ENCODE data around the gene ACAD10.

- TF ChIP-seq CTCF (IDR thresholded peaks at IDR 0.05 in 2 of 3, conservative IDR thresholded peaks at IDR 0.05 in 1 of 3; ENCODE audit: borderline replicate concordance in 1 of 3, insufficient read depth in 1 of 3, low read depth in 2 of 3, low read length in 2 of 3), result peak; percentile 55 to 72 (median 61); a peak in 5 of 6 replicates
- no peak for TF ChIP-seq REST (IDR thresholded peaks at IDR 0.05; ENCODE audit: low read depth)
- no peak for TF ChIP-seq POLR2AphosphoS5 (IDR thresholded peaks at IDR 0.05; ENCODE audit: low read depth, low read length)
- no peak for TF ChIP-seq MAX (IDR thresholded peaks at IDR 0.05)
- no peak for TF ChIP-seq YY1 (IDR thresholded peaks at IDR 0.05; ENCODE audit: extremely low read depth, insufficient replicate concordance, low read depth, low read length)
- peak; percentile 78 for TF ChIP-seq RAD21 (IDR thresholded peaks at IDR 0.05; ENCODE audit: low read depth)
- no peak for TF ChIP-seq CEBPB (IDR thresholded peaks at IDR 0.05; ENCODE audit: low read depth)
- TF ChIP-seq EZH2 (IDR thresholded peaks at IDR 0.05), result no peak
- TF ChIP-seq POLR2A (IDR thresholded peaks at IDR 0.05; ENCODE audit: borderline replicate concordance, extremely low read depth, insufficient read depth, insufficient read length), result no peak
- no peak for TF ChIP-seq EGR1 (IDR thresholded peaks at IDR 0.05; ENCODE audit: low read depth)
- no peak for TF ChIP-seq ZFX (IDR thresholded peaks at IDR 0.05)
- TF ChIP-seq TCF7L2 (IDR thresholded peaks at IDR 0.05; ENCODE audit: borderline replicate concordance, extremely low read depth, insufficient read depth, insufficient read length), result no peak
- TF ChIP-seq EZH2phosphoT487 (IDR thresholded peaks at IDR 0.05; ENCODE audit: borderline replicate concordance), result no peak
- no peak for TF ChIP-seq JUND (IDR thresholded peaks at IDR 0.05)
Observed at GRCh38 chr12:111753144-111753881, 67.5 kb downstream of the ACAD10 start.

All from HCT116 (cell line).